Endothelial cell of umbilical vein (primary cell): ENCODE measurements around the gene GPATCH1. TPM values are rescaled to one million over a fixed set of nuclear protein-coding genes. Genes with fewer than 3 reads are reported as not detected.

ENCODE experiments used
- BruUV-seq: library from RNA; stranded (reverse); fragments of 400-500 nt; replicated peaks from 2 replicates; lab custom pipeline; 2021; lab: Mats Ljungman, UMichigan
- CTCF ChIA-PET: fragments of 300-600, 350-600 bp; sonication (Branson Sonifier 250); formaldehyde crosslinking; loops from one replicate; lab custom pipeline; 2021; ENCODE audit warnings: antibody characterized with exemption, inconsistent platforms; lab: Charles Lee
- POLR2A ChIA-PET: fragments of 300-600, 350-600 bp; sonication (Branson Sonifier 250); formaldehyde crosslinking; loops from one replicate; lab custom pipeline; 2021; ENCODE audit warnings: antibody characterized with exemption, inconsistent platforms; lab: Charles Lee
- DNase-seq: peaks from one replicate; pipeline ENCODE4 v3.0.0-alpha.2; 2011; ENCODE audit warnings: low read depth, low spot score
- FAIRE-seq: peaks from 2 replicates; lab custom pipeline; 2011; peaks lifted over from hg19 to GRCh38; lab: Jason Lieb, UNC
- H2AFZ ChIP-seq: 2 replicates; pipeline ENCODE4 v1.6.0; 2012; ENCODE audit warnings: low read depth, low read length, control low read depth, inconsistent platforms
- H3K27ac ChIP-seq: 2 replicates; pipeline ENCODE4 v1.5.1; 2011; ENCODE audit warnings: low read depth, mild to moderate bottlenecking, control low read depth, low read length, moderate library complexity; ENCODE audit not compliant: insufficient read depth
- H3K27me3 ChIP-seq, 2 experiments: 2 replicates each; pipeline versions ENCODE4 v1.6.0 to v1.6.1; 2011; ENCODE audit warnings: low read length in 2 of 2, mixed read lengths in 1 of 2; ENCODE audit not compliant: control insufficient read depth in 2 of 2, insufficient read depth in 2 of 2
- H3K36me3 ChIP-seq, 2 experiments: 2 replicates in 1 of 2; 3 replicates in 1 of 2; pipeline ENCODE4 v1.5.1; 2011; ENCODE audit warnings: low read length in 2 of 2, mild to moderate bottlenecking in 1 of 2, moderate library complexity in 1 of 2; ENCODE audit not compliant: control insufficient read depth in 2 of 2, insufficient read depth in 2 of 2; ENCODE audit errors: extremely low read depth in 1 of 2
- H3K4me1 ChIP-seq: 3 replicates; pipeline ENCODE4 v1.5.1; 2011; ENCODE audit warnings: mild to moderate bottlenecking, low read length; ENCODE audit not compliant: control insufficient read depth, insufficient read depth; ENCODE audit errors: extremely low read depth
- H3K4me2 ChIP-seq: 2 replicates; pipeline ENCODE4 v1.6.1; 2011; ENCODE audit warnings: low read length, control low read depth, mixed read lengths; ENCODE audit not compliant: insufficient read depth
- H3K4me3 ChIP-seq, 3 experiments: fragments of 200-600 bp in 1 of 3; sonication (generic), shearing (Covaris generic) in 1 of 3; replicated peaks in 1 of 3; 2 replicates each; pipeline ENCODE4 v1.5.1; 2011 to 2016; ENCODE audit warnings: control low read depth in 3 of 3, low read length in 3 of 3, mild to moderate bottlenecking in 2 of 3, inconsistent platforms in 1 of 3, low read depth in 1 of 3, moderate library complexity in 1 of 3; ENCODE audit not compliant: insufficient read depth in 1 of 3
- H3K79me2 ChIP-seq: 2 replicates; pipeline ENCODE4 v1.6.0; 2012; ENCODE audit warnings: low read length, inconsistent platforms; ENCODE audit not compliant: control insufficient read depth, insufficient read depth
- H3K9ac ChIP-seq: replicated peaks from 2 replicates; pipeline ENCODE3; 2011; ENCODE audit warnings: low read length, control low read depth; ENCODE audit not compliant: insufficient read depth; ENCODE audit errors: extremely low read depth
- H3K9me1 ChIP-seq: replicated peaks from 3 replicates; pipeline ENCODE4 v1.6.0; 2011; ENCODE audit warnings: mild to moderate bottlenecking, low read length; ENCODE audit not compliant: control insufficient read depth, insufficient read depth; ENCODE audit errors: extremely low read depth
- H3K9me3 ChIP-seq: replicated peaks from 2 replicates; pipeline ENCODE4 v1.5.1; 2012; ENCODE audit warnings: low read length, inconsistent platforms; ENCODE audit not compliant: control insufficient read depth, insufficient read depth
- H4K20me1 ChIP-seq: replicated peaks from 2 replicates; pipeline ENCODE3; 2011; ENCODE audit warnings: mild to moderate bottlenecking, low read length; ENCODE audit not compliant: control insufficient read depth, insufficient read depth; ENCODE audit errors: extremely low read depth
- EZH2 ChIP-seq: IDR thresholded peaks from 2 replicates; pipeline ENCODE4 v1.6.1; 2012; ENCODE audit warnings: borderline replicate concordance, low read depth, mild to moderate bottlenecking, moderate library complexity, low read length, inconsistent platforms; ENCODE audit not compliant: severe bottlenecking
- FOS ChIP-seq: IDR thresholded peaks from 2 replicates; pipeline ENCODE4 v1.6.1; 2011; ENCODE audit warnings: mild to moderate bottlenecking, low read length, moderate library complexity, borderline replicate concordance; ENCODE audit not compliant: insufficient read depth
- GATA2 ChIP-seq: IDR thresholded peaks from 2 replicates; pipeline ENCODE4 v1.7.0; 2011; ENCODE audit warnings: low read depth, mild to moderate bottlenecking, moderate library complexity, mixed read lengths, low read length; ENCODE audit not compliant: insufficient read length, insufficient read depth
- JUN ChIP-seq: IDR thresholded peaks from 2 replicates; pipeline ENCODE4 v1.6.1; 2011; ENCODE audit warnings: borderline replicate concordance, low read depth; ENCODE audit not compliant: insufficient read length, insufficient read depth
- MYC ChIP-seq: IDR thresholded peaks from one replicate; pipeline ENCODE4 v1.6.1; 2011; ENCODE audit warnings: mild to moderate bottlenecking, low read depth, low read length
- POLR2A ChIP-seq: IDR thresholded peaks from 2 replicates; pipeline ENCODE4 v1.6.1; 2012; ENCODE audit warnings: low read depth, mild to moderate bottlenecking, control low read depth, low read length
- POLR2AphosphoS5 ChIP-seq: IDR thresholded peaks from 2 replicates; pipeline ENCODE4 v1.6.1; 2012; ENCODE audit warnings: low read depth, mild to moderate bottlenecking, control low read depth, low read length, moderate library complexity; ENCODE audit not compliant: insufficient read depth
- dilution Hi-C: fragments of 300-500 bp; cut with MboI; formaldehyde crosslinking; loops from one replicate; pipeline ENCODE4 v1.15.0; 2019; ENCODE audit warnings: low sequenced_read_pairs; ENCODE audit not compliant: extremely low pct_ligation_motif_present
- intact Hi-C: fragments of 100-400 bp; cut with micrococcal nuclease; formaldehyde crosslinking; loops from one replicate; pipeline ENCODE4 v1.10.0; 2022
- polyA plus RNA-seq, 4 experiments: library from polyadenylated mRNA; depleted of rRNA in 3 of 4; stranded (reverse) in 3 of 4; unstranded in 1 of 4; fragments of >200 nt; gene quantifications; 2 replicates each; pipeline versions ENCODE4 v1.2.1 to v1.2.3, GENCODE V29; 2011 to 2012; ENCODE audit warnings: missing spikeins in 1 of 4
- total RNA-seq: library from RNA; stranded (reverse); gene quantifications from 2 replicates; pipeline ENCODE4 v1.2.3, GENCODE V29; 2021
- TF ChIP-seq, protein P1 (sequence below): IDR thresholded peaks from 2 replicates; pipeline ENCODE4 v1.6.1; 2011; ENCODE audit not compliant: insufficient read depth, insufficient read length
- TF ChIP-seq, protein P2 (sequence below), 2 donors: IDR thresholded peaks; 1 replicate in 1 of 2; 2 replicates in 1 of 2; pipeline ENCODE4 v1.5.1; 2011; ENCODE audit warnings: low read length in 2 of 2, mild to moderate bottlenecking in 2 of 2, moderate library complexity in 2 of 2, control low read depth in 1 of 2, inconsistent platforms in 1 of 2, low read depth in 1 of 2; ENCODE audit not compliant: insufficient read depth in 1 of 2; ENCODE audit errors: extremely low read depth in 1 of 2

Gene GPATCH1
- total and polyA plus RNA-seq, 2 donors (not counting 3 experiments of a cell fraction or from before 2014, with no cell fraction given), result 4.5 to 9.2 TPM

GRCh38 chr19:33098055-33098534 lies 17.1 kb downstream of the GPATCH1 start:
- no peak overlapping the region for H2AFZ ChIP-seq
- no peaks in the 10 kb centered on the region for H3K79me2 ChIP-seq
- H4K20me1 ChIP-seq, result no peaks in the 10 kb centered on the region
- H3K4me3 ChIP-seq, result no peak overlapping the region
- peaks cover 11 to 15% of the 10 kb centered on the region in 2 experiments for H3K36me3 ChIP-seq
- no peak overlapping the region for H3K9ac ChIP-seq
- CTCF ChIA-PET, result no interaction called here
- no TSS peak for BruUV-seq
- dilution Hi-C loops, result no loop called here
- intact Hi-C loops, result no loop called here
- POLR2A ChIA-PET, result no interaction called here
- H3K9me1 ChIP-seq, result no peaks in the 10 kb centered on the region
- no peak for DNase-seq
- H3K4me1 ChIP-seq, result no peaks in the 10 kb centered on the region
- no peak for FAIRE-seq
- no peaks in the 10 kb centered on the region for H3K27me3 ChIP-seq
- H3K27ac ChIP-seq, result no peak overlapping the region
- no peak overlapping the region for H3K4me2 ChIP-seq
- no peaks in the 10 kb centered on the region for H3K9me3 ChIP-seq
- TF ChIP-seq, protein P1, sequence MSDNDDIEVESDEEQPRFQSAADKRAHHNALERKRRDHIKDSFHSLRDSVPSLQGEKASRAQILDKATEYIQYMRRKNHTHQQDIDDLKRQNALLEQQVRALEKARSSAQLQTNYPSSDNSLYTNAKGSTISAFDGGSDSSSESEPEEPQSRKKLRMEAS, result no peak
- TF ChIP-seq, protein P2, sequence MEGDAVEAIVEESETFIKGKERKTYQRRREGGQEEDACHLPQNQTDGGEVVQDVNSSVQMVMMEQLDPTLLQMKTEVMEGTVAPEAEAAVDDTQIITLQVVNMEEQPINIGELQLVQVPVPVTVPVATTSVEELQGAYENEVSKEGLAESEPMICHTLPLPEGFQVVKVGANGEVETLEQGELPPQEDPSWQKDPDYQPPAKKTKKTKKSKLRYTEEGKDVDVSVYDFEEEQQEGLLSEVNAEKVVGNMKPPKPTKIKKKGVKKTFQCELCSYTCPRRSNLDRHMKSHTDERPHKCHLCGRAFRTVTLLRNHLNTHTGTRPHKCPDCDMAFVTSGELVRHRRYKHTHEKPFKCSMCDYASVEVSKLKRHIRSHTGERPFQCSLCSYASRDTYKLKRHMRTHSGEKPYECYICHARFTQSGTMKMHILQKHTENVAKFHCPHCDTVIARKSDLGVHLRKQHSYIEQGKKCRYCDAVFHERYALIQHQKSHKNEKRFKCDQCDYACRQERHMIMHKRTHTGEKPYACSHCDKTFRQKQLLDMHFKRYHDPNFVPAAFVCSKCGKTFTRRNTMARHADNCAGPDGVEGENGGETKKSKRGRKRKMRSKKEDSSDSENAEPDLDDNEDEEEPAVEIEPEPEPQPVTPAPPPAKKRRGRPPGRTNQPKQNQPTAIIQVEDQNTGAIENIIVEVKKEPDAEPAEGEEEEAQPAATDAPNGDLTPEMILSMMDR (IDR thresholded peaks at IDR 0.05; ENCODE audit: extremely low read depth in 1 of 2, insufficient read depth in 1 of 2, low read depth in 1 of 2, low read length in 2 of 2), result no peak
- TF ChIP-seq POLR2A (no peak), POLR2AphosphoS5 (no peak), EZH2 (no peak), FOS (no peak), MYC (no peak), GATA2 (no peak), JUN (no peak)
